Liver (tissue), 3 donors: ENCODE measurements around the gene SEMA4G.

Experiments
- EGR1 ChIP-seq, 2 donors: IDR thresholded peaks; 2 replicates each; pipeline ENCODE4 v1.6.1; 2016 to 2018; ENCODE audit warnings: antibody characterized with exemption in 2 of 2, low read depth in 2 of 2
- HNF4A ChIP-seq, 2 donors: conservative IDR thresholded peaks; 2 replicates each; pipeline ENCODE4 v1.6.1; 2016; ENCODE audit warnings: antibody characterized with exemption in 2 of 2, mild to moderate bottlenecking in 2 of 2
- MAX ChIP-seq: IDR thresholded peaks from 2 replicates; pipeline ENCODE4 v1.6.1; 2016; ENCODE audit warnings: antibody characterized with exemption
- NR2F2 ChIP-seq: IDR thresholded peaks from 2 replicates; pipeline ENCODE4 v1.6.1; 2016; ENCODE audit warnings: antibody characterized with exemption
- RAD21 ChIP-seq, 2 donors: IDR thresholded peaks; 2 replicates each; pipeline ENCODE4 v1.6.1; 2016; ENCODE audit warnings: antibody characterized with exemption in 2 of 2, mild to moderate bottlenecking in 2 of 2
- REST ChIP-seq: IDR thresholded peaks from 2 replicates; pipeline ENCODE4 v1.6.1; 2016; ENCODE audit warnings: antibody characterized with exemption, mild to moderate bottlenecking
- TAF1 ChIP-seq: conservative IDR thresholded peaks from 2 replicates; pipeline ENCODE4 v1.6.1; 2016; ENCODE audit warnings: antibody characterized with exemption, mild to moderate bottlenecking
- TF ChIP-seq, protein P1 (sequence below): fragments of 150-350 bp; IDR thresholded peaks from 2 replicates; pipeline ENCODE4 v1.5.1; 2017; ENCODE audit warnings: improper control_type of control experiment, low read depth, low read length; ENCODE audit not compliant: missing input control
- donor health status: healthy.
- donor health status: healthy.

DNA sequence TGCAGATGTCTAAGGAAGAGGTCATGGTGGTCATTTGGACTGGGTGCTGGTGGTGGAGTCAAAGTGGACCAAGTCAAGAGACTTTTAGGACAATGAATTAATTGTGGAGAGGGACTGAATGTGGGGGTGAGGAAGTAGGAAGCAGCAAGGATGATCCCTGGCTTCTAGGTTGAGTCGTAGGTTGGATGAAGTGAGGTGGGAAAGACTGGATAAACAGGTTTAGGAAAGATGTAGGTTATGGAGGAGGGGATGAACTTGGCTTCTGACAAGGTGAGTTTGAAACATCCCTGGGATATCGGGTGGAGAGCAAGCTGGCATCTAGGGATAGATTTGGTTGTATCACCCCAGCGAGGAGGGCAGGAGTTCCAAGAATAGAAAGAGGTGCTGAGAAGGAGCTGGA is 7.6 kb downstream of the SEMA4G start:
- TF ChIP-seq NR2F2, result no peak
- TF ChIP-seq, protein P1, sequence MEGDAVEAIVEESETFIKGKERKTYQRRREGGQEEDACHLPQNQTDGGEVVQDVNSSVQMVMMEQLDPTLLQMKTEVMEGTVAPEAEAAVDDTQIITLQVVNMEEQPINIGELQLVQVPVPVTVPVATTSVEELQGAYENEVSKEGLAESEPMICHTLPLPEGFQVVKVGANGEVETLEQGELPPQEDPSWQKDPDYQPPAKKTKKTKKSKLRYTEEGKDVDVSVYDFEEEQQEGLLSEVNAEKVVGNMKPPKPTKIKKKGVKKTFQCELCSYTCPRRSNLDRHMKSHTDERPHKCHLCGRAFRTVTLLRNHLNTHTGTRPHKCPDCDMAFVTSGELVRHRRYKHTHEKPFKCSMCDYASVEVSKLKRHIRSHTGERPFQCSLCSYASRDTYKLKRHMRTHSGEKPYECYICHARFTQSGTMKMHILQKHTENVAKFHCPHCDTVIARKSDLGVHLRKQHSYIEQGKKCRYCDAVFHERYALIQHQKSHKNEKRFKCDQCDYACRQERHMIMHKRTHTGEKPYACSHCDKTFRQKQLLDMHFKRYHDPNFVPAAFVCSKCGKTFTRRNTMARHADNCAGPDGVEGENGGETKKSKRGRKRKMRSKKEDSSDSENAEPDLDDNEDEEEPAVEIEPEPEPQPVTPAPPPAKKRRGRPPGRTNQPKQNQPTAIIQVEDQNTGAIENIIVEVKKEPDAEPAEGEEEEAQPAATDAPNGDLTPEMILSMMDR, result no peak
- TF ChIP-seq MAX, result no peak
- no peak for TF ChIP-seq REST
- no peak for TF ChIP-seq RAD21 (IDR thresholded peaks at IDR 0.05)
- no peak for TF ChIP-seq TAF1
- no peak for TF ChIP-seq EGR1 (IDR thresholded peaks at IDR 0.05; ENCODE audit: low read depth in 2 of 2)
- no peak for TF ChIP-seq HNF4A (conservative IDR thresholded peaks at IDR 0.05)
